GM18868 (cell line): ENCODE measurements around the gene DET1.
"Not testable (repeated sequence)": the region's sequence is repeated elsewhere in the genome, so short reads cannot be mapped to it uniquely, and the experiment has no call there.

Experiments
- ATAC-seq: cut with Tn5 transposase; IDR thresholded peaks from one replicate; pipeline ENCODE4 v1.9.1; 2021; ENCODE audit warnings: mild to moderate bottlenecking, moderate library complexity; ENCODE audit not compliant: unreplicated experiment

The DET1 gene

GRCh38 chr15:88498996-88499395 is 47.5 kb downstream of the DET1 start:
- ATAC-seq, result no peak

- no peak for ATAC-seq
Observed at GRCh38 chr15:88497109-88497765, 49.2 kb downstream of the DET1 start.

GRCh38 chr15:88493844-88494243 is 52.6 kb downstream of the DET1 start:
- no peak for ATAC-seq

DNA sequence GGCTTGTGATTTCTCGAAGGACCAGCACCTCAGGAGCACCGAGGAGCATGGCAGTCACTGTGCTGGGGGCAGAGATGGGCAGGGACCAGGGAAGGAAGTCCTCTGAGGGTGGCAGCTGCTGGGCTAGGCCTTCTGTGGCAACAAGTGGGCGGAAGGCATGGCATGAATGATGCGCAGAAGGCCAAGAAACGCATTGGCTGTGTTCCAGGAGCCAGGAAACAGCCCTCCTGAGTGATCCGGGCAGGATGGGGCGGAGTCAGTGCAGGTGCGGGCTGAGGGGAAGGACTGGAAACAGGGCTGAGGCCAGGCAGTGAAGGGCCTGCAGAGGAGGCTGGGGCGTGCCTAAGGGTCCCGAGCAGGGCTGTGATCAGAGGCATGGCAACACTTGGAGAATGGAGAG is 55.3 kb downstream of the DET1 start:
- no peak for ATAC-seq

DNA sequence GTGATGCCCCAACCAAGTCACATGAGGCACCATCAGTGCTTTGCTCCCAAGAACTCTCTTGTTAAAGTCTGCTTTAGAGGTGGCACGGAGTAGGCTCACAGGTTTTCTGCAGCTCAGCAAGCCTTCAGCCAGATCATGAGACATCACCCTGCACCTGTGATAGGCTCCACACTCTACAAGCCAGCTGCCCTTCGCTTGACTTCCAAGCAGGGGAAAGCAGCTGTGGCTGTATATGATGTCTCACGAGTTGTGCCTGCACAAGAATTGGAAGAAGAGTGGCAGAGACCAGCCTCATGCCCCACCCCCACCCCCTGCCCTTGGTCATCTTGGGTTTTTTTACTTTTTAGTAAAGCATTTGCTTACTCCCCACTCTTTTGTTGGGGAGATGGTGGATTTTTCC is 56.4 kb downstream of the DET1 start:
- ATAC-seq, result no peak

GRCh38 chr15:88489321-88489720 is 57.2 kb downstream of the DET1 start:
- no peak for ATAC-seq

DNA sequence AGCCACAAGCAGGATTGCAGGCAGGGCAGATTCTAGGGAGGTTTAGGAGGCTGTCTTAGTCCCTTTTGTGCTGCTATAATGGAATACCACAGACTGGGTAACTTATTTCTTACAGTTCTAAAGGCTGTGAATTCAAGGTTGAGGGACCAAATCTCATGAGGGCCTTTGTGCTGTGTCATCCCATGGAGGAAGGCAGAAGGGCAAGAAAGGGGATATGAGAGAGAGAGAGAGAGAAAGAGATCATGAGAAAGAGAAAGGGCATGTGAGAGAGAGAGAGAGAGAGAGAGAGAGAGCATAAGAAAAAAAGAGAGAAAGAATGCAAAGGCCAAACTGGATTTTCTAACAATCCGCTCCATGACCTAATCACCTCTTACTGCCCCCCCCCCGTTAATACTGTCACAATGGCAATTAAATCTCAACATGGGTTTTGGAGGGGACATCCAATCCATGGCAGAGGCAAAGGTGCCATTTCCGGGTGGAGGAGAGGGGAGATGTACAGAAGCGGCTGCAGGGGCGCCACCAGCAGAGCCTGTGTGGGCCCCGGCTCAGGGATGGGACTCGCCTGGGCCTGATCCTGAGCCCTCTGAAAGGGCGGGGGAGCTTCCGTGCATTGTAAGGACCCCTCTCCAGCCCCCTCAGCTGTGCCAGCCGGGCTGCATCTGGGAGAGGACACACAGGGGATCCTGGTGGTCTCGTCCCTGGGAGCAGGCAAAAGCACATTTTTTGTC is 58.5 kb downstream of the DET1 start:
- ATAC-seq, result no peak

DNA sequence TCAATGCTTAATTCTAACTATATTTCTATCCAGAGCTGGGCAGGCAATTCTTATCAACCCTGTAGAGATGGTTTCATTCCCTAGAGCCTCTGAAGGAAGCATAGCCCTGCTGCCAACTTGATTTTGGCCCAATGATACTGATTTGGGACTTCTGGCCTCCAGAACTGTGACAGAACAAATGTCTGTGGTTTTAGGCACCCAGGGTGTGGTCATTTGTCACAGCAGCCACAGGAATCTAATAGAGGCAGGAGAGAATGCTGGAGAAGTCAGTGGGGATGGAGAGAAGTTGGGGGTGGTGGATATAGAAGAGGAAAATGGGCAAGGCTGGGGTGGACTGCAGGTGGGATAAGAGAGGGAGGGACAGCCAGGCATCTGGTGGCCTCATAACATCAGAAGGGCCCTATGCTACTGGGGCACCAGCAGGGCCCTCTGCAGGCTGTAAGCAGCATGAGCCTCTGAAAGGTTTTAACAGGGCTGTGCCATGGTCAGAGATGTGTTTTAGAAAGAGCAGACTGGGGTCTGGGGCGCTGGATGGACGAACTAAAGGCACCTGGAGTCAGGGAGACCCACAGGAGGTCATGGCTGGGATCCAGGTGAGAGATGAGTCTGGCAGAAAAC is 59.2 kb downstream of the DET1 start:
- ATAC-seq, result no peak

- ATAC-seq, result no peak
Observed at GRCh38 chr15:88484682-88485331, 61.7 kb downstream of the DET1 start.

DNA sequence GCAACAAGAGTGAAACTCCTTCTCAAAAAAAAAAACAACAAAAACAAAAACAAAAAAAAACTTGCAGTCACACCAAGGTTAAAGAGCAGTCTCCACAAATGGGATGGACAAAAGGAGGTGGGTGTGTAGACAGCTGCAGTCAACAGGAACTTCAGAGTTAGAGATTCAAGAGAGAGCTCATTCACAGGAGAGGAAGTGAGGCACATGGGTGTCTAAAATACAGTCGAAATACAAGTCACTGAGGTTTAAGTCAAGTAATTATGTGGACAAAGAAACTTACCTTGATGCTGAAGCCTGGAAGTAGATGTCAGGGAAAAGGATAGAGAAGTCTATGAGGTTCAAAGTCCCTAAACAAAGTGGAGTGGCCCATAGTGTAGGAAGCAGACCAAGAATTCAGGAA is 64.2 kb downstream of the DET1 start:
- no peak for ATAC-seq

GRCh38 chr15:88480981-88481380 is 65.5 kb downstream of the DET1 start:
- no peak for ATAC-seq

GRCh38 chr15:88479169-88479568 is 67.3 kb downstream of the DET1 start:
- ATAC-seq, result no peak

GRCh38 chr15:88477904-88478303 is 68.6 kb downstream of the DET1 start:
- no peak for ATAC-seq

GRCh38 chr15:88477126-88477525 is 69.4 kb downstream of the DET1 start:
- no peak for ATAC-seq

DNA sequence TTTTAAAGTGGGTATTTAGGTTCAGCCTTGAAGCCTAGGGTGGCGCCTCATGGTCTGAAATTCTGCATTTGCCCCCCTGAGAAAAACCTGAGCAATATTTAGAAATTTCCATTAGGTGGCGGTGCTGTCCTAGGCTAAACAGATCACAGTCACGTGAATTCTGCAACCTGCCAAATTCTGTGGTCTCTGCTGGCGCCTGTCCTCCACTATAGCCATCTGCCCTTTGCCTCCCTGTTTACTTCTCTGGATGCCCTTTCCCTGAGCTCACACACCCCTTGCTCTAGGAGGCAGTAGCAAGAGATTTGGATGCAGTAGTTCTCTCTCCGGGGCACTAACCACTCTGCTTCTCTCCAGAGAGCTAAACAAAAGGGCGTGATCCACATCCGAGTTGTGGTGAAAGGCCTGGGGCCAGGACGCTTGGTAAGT is 69.8 kb downstream of the DET1 start:
- ATAC-seq, result peak; percentile 53

- not testable (repeated sequence) for ATAC-seq
Observed at GRCh38 chr15:88473661-88474293, 72.7 kb downstream of the DET1 start.

- peak; percentile 49 for ATAC-seq
Observed at GRCh38 chr15:88472225-88472624, 74.3 kb downstream of the DET1 start.

- no peak for ATAC-seq
Observed at GRCh38 chr15:88470625-88471372, 75.7 kb downstream of the DET1 start.

- ATAC-seq, result no peak
Observed at GRCh38 chr15:88469321-88469720, 77.2 kb downstream of the DET1 start.

GRCh38 chr15:88468721-88469120 is 77.8 kb downstream of the DET1 start:
- ATAC-seq, result not testable (repeated sequence)
